IPS-15b (cell line): ENCODE measurements around the gene SELENOT.
"Not testable (repeated sequence)": the region's sequence is repeated elsewhere in the genome, so short reads cannot be mapped to it uniquely, and the experiment has no call there.

Experiments used
- H3K27me3 ChIP-seq: one replicate; pipeline ENCODE4 v1.6.1; 2013; ENCODE audit warnings: low read length; ENCODE audit not compliant: control insufficient read depth, insufficient read depth
- H3K36me3 ChIP-seq: one replicate; pipeline ENCODE4 v1.6.1; 2013; ENCODE audit warnings: low read length; ENCODE audit not compliant: control insufficient read depth, insufficient read depth
- H3K4me1 ChIP-seq: one replicate; pipeline ENCODE4 v1.6.1; 2013; ENCODE audit warnings: mild to moderate bottlenecking, low read length; ENCODE audit not compliant: control insufficient read depth, insufficient read depth
- H3K4me3 ChIP-seq: one replicate; pipeline ENCODE4 v1.5.1; 2013; ENCODE audit warnings: low read depth, low read length
- H3K9ac ChIP-seq: one replicate; pipeline ENCODE4 v1.6.1; 2013; ENCODE audit warnings: low read depth, mild to moderate bottlenecking, low read length
- H3K9me3 ChIP-seq: one replicate; pipeline ENCODE4 v1.6.1; 2013; ENCODE audit warnings: mild to moderate bottlenecking, low read length; ENCODE audit not compliant: control insufficient read depth, insufficient read depth

The SELENOT gene

DNA sequence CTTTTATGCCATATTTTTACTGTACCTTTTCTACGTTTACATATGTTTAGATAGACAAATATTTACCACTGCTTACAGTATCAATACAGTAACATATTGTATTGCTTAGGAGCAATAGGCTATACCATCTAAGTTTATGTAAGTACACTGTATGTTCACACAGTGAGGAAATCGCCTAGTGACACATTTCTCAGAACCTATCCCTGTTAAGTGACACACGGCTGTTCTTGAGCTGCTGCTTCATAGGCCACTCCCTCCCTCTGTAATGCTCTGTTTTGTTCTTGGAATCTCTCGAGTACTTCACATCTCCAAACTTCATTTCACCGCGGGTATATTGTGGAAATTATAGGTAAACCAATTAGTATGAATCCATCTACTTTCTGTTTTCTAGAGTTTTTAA, 13.4 kb upstream of the SELENOT start:
- Histone ChIP-seq H3K9me3 (no peaks in the 10 kb centered on the region), H3K4me1 (no peaks in the 10 kb centered on the region), H3K27me3 (no peaks in the 10 kb centered on the region), H3K36me3 (no peaks in the 10 kb centered on the region), H3K4me3 (no peak overlapping the region), H3K9ac (no peak overlapping the region)

DNA sequence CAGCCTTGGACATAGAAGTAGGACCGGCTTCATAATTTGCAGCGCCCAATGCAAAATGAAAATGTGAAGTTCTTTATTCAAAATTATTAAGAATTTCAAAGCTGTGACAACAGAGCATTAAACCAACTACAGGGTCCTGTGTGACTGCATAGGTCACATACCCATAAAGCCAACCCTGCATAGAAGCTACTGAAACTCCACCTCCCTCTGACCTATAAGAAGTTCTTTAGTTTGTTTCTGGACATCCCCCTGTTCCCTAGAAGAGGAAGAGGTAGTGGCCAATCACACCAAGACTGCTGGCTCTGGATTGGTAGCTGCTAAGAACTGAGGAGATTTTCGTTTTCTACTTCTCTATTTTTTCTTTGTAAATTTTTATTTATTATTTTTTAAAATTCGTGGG, 9.0 kb upstream of the SELENOT start:
- Histone ChIP-seq H3K4me1 (peaks cover 3% of the 10 kb centered on the region), H3K4me3 (no peak overlapping the region), H3K36me3 (no peaks in the 10 kb centered on the region), H3K27me3 (no peaks in the 10 kb centered on the region), H3K9me3 (no peaks in the 10 kb centered on the region), H3K9ac (no peak overlapping the region)

DNA sequence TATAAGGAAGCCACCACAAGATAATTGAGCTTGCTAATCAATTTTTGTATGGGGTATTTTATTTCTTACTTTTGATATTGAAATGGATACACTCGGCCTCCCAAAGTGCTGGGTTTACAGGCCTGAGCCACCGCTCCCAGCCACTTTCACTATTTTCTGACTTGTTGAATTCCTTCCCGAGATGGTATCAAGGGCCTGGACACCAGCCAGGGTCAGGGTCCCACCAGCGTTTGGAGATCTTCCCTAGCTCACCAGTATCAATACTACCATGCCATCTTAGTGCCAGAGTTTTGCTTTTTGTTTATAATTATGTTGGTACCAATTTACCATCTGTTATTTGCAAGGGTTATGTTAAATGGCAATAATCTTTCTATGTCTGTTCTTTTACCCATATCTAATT, 5.5 kb upstream of the SELENOT start:
- Histone ChIP-seq H3K27me3 (no peaks in the 10 kb centered on the region), H3K9ac (no peak overlapping the region), H3K4me1 (peaks cover 12% of the 10 kb centered on the region), H3K4me3 (no peak overlapping the region), H3K36me3 (no peaks in the 10 kb centered on the region), H3K9me3 (no peaks in the 10 kb centered on the region)

DNA sequence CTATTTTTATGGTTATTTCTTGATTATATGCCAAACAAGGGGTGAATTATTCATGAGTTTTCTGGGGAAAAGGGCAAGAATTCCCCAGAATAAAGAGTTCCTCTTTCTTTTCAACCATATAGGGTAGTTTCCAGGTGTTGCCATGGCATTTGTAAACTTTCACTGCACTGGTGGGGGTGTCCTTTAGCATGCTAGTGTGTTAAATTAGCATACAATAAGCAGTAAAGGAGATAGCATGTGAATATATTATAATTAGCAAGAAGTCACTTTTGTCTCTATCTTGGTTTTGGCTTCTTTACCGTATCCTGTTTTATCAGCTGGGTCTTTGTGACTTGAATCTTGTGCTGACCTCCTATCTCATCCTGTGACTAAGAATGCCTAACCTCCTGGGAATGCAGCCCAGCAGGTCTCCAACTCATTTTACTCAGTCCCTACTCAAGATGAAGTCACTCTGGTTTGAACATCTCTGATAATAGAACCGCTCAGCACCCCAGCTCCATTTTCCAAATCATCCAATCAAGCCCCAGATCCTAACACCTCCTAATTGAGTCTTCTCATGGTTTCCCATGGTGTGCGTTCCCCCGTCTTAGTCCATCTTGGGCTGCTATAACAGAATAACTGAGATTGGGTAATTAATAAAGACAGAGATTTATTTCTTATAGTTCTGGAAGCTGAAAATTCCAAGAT, 3.4 kb upstream of the SELENOT start:
- Histone ChIP-seq H3K36me3 (no peaks in the 10 kb centered on the region), H3K4me1 (peaks cover 12% of the 10 kb centered on the region), H3K9me3 (no peaks in the 10 kb centered on the region), H3K4me3 (peak overlapping the region; percentile 9), H3K27me3 (no peaks in the 10 kb centered on the region), H3K9ac (no peak overlapping the region)

DNA sequence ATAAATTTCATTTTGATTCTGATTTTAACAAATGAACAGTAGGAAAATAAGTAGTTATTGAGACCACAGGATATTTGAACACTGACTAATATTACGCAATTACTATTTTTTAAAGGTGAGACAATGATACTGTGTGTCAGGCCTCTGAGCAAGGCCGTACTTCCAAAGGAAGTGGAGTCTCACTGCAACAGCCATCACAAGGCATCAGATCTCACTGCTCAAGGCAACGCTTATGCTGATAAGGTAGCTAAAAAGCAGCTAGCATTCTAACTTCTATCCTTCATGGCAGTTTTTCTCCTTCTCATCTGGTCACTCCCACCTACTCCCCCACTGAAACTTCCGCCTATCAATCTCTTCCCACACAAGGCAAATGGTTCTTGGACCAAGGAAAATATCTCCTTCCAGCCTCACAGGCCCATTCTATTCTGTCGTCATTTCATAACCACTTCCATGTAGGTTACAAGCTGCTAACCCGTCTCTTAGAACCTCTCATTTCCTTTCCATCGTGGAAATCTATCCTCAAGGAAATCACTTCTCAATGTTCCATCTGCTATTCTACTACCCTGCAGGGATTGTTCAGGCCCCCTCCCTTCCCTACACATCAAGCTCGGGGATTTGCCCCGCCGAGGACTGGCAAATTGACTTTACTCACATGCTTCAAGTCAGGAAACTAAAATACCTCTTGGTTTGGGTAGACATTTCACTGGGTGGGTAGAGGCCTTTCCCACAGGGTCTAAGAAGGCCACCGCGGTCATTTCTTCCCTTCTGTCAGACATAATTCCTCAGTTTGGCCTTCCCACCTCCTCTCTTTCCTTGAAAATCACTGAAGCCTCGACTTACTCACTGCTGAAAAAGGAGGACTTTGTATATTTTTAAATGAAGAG, 2.2 kb upstream of the SELENOT start:
- peak overlapping the region; percentile 9 for H3K4me3 ChIP-seq
- not testable (repeated sequence) for H3K9ac ChIP-seq, H3K27me3 ChIP-seq, H3K36me3 ChIP-seq, H3K9me3 ChIP-seq
- H3K4me1 ChIP-seq = peaks cover 15% of the 10 kb centered on the region

DNA sequence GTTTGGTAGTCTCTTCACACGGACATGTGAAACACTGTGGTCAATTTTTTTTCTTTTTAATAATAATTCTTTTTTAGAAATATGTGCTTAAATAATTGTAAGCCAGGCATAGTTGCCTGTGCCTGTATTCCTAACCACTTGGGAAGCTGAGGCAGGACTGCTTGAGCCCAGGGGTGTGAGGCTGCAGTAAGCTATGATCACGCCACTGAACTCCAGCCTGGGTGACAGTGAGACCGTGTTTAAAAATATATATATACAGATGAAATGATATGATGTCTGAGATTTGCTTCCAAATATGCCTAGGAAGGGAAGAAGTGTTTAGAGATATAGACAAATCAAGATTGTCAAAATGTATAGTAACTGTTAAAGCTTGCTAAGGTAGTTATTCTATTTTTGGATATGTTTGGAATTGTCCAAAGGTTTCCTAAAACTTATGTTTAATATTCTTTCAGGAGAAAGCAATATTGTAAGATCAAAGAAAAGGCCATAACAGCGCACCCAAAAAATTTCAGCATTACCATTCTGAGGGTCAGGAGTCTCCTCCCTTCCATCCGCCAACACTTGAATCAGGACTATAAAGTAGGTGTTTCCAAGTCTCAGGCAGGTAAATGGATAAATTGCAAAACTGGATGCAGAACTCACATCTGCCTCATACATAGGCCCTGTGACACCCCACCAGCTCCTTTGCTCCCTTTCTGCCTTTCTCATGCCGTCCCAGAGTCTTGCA, 532 bp upstream of the SELENOT start:
- H3K9me3 ChIP-seq = no peaks in the 10 kb centered on the region
- H3K9ac ChIP-seq = peak overlapping the region; percentile 55
- peaks cover 24% of the 10 kb centered on the region for H3K4me1 ChIP-seq
- H3K27me3 ChIP-seq = no peaks in the 10 kb centered on the region
- no peaks in the 10 kb centered on the region for H3K36me3 ChIP-seq
- peak overlapping the region; percentile 66 for H3K4me3 ChIP-seq

DNA sequence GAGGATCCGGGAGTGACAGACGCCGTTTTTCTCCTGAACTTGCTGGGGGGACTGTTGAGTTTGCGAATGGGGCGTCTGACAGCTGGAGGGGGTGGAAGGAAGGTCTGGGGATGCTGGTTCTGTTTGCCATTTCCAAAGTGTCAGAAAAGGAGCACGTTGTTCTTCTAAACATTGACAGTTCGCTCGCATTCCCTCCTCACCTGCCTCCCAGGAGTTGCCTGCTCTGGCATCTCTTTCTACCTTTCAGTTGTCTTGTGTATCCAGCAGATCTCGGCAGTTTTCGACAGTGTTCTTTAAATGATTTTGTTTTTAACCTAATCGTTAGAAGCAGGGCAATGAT, 829 bp downstream of the SELENOT start:
- Histone ChIP-seq H3K9ac (peak overlapping the region; percentile 71), H3K4me1 (peaks cover 26% of the 10 kb centered on the region), H3K27me3 (no peaks in the 10 kb centered on the region), H3K9me3 (no peaks in the 10 kb centered on the region), H3K36me3 (no peaks in the 10 kb centered on the region), H3K4me3 (peak overlapping the region; percentile 66)

DNA sequence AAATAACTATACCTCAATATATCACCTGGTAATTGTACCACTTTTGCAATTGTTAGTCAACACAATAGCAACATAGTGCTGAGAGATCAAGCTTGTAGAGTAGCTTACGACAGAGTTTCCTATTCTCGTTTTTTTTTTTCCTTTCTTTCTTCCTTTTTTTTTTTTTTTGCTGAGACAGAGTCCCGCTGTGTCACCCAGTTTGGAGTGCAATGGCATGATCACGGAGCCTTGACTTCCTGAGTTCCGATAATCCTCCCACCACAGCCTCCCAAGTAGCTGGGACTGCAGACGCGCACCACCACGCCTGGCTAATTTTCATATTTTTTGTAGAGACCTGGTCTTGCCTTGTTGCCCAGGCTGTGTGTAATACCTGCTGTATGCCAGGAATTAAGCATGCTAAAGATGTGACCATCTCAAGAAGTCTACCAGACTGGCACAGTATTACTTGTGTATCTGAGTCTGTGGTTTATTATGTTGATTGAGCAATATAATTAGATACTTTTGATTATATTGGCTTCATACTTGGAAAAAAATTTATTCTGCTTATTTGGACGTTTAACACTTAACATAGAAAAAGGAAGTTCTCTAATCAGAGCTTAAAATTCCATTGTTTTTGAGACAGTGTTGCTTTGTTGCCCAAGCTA, 3.0 kb downstream of the SELENOT start:
- Histone ChIP-seq H3K9ac (no peak overlapping the region), H3K4me1 (peaks cover 19% of the 10 kb centered on the region), H3K27me3 (no peaks in the 10 kb centered on the region), H3K36me3 (no peaks in the 10 kb centered on the region), H3K4me3 (peak overlapping the region; percentile 2), H3K9me3 (no peaks in the 10 kb centered on the region)

DNA sequence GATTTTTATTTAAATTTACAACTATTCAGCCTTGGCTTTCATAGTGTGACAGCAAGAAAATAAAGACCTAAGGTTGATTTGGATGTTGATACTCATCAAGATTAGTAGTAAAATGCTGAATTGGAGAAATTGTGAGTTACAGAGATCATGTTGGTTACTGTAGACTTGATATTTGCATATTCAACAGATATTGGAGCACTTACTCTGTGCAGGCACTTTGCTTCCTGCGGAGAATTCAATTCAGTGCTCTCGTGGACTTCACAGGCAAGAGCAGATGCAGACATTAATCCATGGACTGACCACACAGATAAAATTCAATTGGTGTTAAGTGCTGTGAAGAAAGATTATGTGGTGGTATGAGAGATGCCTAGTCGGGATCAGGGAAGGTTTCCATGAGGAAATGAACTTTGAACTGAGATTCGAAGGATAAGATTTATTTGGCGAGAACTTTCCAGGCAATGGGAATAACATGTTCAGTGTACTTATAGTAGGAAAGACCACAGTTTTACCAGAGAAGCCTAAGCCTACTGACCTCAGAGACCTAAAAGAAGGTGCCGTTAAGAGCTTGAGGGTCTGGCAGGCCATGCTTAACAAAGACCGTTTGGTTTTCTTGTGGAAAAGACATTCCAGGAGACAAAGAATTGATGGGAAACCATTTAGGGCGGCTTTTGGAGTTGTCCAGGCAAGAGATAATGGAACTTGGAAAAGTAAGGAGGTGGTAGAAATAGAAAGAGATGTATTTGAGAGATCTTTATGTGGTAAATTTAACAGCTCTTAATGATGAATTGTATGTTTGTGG, 4.3 kb downstream of the SELENOT start:
- Histone ChIP-seq H3K9ac (no peak overlapping the region), H3K9me3 (no peaks in the 10 kb centered on the region), H3K36me3 (peaks cover 4% of the 10 kb centered on the region), H3K4me3 (no peak overlapping the region), H3K27me3 (no peaks in the 10 kb centered on the region), H3K4me1 (peaks cover 19% of the 10 kb centered on the region)

DNA sequence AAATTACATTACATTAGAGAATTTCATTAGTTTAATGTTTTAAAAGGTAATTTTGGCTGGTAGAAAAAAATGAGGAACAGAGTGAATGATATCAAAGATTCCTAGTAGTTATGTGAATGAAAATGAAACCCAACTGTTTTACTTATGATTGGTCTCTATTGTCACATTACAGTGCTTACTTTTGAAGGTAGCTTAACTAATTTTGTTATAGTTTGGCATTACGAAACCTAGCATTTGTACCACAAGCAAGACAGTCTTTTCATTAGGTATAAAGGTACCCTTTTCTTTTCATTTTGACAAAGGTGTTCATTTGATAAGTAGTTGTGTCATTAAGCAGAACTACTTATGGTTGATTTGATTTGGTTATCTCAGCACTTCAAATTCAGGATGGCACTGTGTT, 6.9 kb downstream of the SELENOT start:
- Histone ChIP-seq H3K4me3 (no peak overlapping the region), H3K4me1 (peaks cover 19% of the 10 kb centered on the region), H3K9me3 (no peaks in the 10 kb centered on the region), H3K27me3 (no peaks in the 10 kb centered on the region), H3K36me3 (peaks cover 6% of the 10 kb centered on the region), H3K9ac (no peak overlapping the region)

DNA sequence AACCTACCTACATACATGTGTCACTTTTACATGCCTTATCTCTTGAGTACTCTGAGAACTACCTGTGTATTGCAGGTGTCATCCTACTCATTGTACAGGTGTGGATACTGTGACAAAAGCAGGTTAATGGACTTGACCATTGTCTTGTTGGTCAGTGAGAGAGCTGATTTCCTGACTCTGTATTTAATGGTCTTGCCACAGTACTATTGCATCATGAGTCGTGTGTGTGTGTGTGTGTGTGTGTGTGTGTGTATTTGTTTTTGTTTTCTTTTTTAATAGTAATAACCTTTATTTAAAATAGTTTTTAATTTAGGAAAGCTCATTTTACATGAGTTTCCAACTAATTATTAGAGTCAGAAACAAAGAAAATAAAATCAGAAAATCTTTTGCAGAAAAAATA, 7.7 kb downstream of the SELENOT start:
- Histone ChIP-seq H3K36me3 (peaks cover 6% of the 10 kb centered on the region), H3K27me3 (no peaks in the 10 kb centered on the region), H3K4me1 (peaks cover 16% of the 10 kb centered on the region), H3K9me3 (no peaks in the 10 kb centered on the region), H3K9ac (no peak overlapping the region), H3K4me3 (no peak overlapping the region)
